ENCODE data around the gene C18orf63.
"Not testable (repeated sequence)": the region's sequence is repeated elsewhere in the genome, so short reads cannot be mapped to it uniquely, and the experiment has no call there.

C18orf63 gene

GRCh38 chr18:74326791-74327190, 11.2 kb downstream of the C18orf63 start:
- not testable (repeated sequence) for DNase-seq (ENCODE audit: low read depth, low spot score)

GRCh38 chr18:74328206-74328605, 12.6 kb downstream of the C18orf63 start:
- no peak for DNase-seq (ENCODE audit: low read depth, low spot score)

GRCh38 chr18:74329688-74330205, 14.1 kb downstream of the C18orf63 start:
- DNase-seq (ENCODE audit: low read depth, low spot score): no peak

- DNase-seq (ENCODE audit: low read depth, low spot score): no peak
Measured at GRCh38 chr18:74331404-74331803, 15.8 kb downstream of the C18orf63 start.

- no peak for DNase-seq (ENCODE audit: low read depth, low spot score)
Measured at GRCh38 chr18:74333091-74333490, 17.5 kb downstream of the C18orf63 start.

- no peak for DNase-seq (ENCODE audit: low read depth, low spot score)
Measured at GRCh38 chr18:74334242-74334893, 18.7 kb downstream of the C18orf63 start.

- no peak for DNase-seq (ENCODE audit: low read depth, low spot score)
Measured at GRCh38 chr18:74336656-74337055, 21.0 kb downstream of the C18orf63 start.

- no peak for DNase-seq (ENCODE audit: low read depth, low spot score)
Measured at GRCh38 chr18:74337155-74337911, 21.7 kb downstream of the C18orf63 start.

GRCh38 chr18:74337912-74338309, 22.3 kb downstream of the C18orf63 start:
- DNase-seq (ENCODE audit: low read depth, low spot score): no peak

- DNase-seq (ENCODE audit: low read depth, low spot score): no peak
Measured at GRCh38 chr18:74342416-74343043, 26.9 kb downstream of the C18orf63 start.

- no peak for DNase-seq (ENCODE audit: low read depth, low spot score)
Measured at GRCh38 chr18:74346206-74346605, 30.6 kb downstream of the C18orf63 start.

GRCh38 chr18:74348581-74348980, 32.9 kb downstream of the C18orf63 start:
- DNase-seq (ENCODE audit: low read depth, low spot score): no peak

GRCh38 chr18:74351354-74351753, 35.7 kb downstream of the C18orf63 start:
- DNase-seq (ENCODE audit: low read depth, low spot score): no peak

GRCh38 chr18:74353169-74353775, 37.6 kb downstream of the C18orf63 start:
- peak; percentile 28 for DNase-seq (ENCODE audit: low read depth, low spot score)

GRCh38 chr18:74356959-74357358, 41.3 kb downstream of the C18orf63 start:
- DNase-seq (ENCODE audit: low read depth, low spot score): no peak

- DNase-seq (ENCODE audit: low read depth, low spot score): no peak
Measured at GRCh38 chr18:74360852-74361655, 45.4 kb downstream of the C18orf63 start.

- no peak for DNase-seq (ENCODE audit: low read depth, low spot score)
Measured at GRCh38 chr18:74367905-74368304, 52.3 kb downstream of the C18orf63 start.

GRCh38 chr18:74368901-74369705, 53.5 kb downstream of the C18orf63 start:
- no peak for DNase-seq (ENCODE audit: low read depth, low spot score)

- DNase-seq (ENCODE audit: low read depth, low spot score): no peak
Measured at GRCh38 chr18:74370115-74370514, 54.5 kb downstream of the C18orf63 start.

- DNase-seq (ENCODE audit: low read depth, low spot score): no peak
Measured at GRCh38 chr18:74373428-74373827, 57.8 kb downstream of the C18orf63 start.

Data from iPS DF 19.7 (cell line).